NOMO-1 treated with dmso at 0.1 percent for 144 hours (cell line): ENCODE data around the gene CASP5.
A peak's percentile ranks its signal among the peaks of the same experiment; 100 is the strongest.
"Not testable (repeated sequence)": the region's sequence is repeated elsewhere in the genome, so short reads cannot be mapped to it uniquely, and the experiment has no call there.

Experiments
- DNase-seq: peaks from one replicate; lab custom pipeline; 2025; ENCODE audit not compliant: unreplicated experiment; lab: John Stamatoyannopoulos, UW

The CASP5 gene

GRCh38 chr11:105023003-105023402, at the start of gene CASP5:
Gene CASP5, minus strand, starts transcription at chr11:105023168. Its CDS starts 32 bp downstream, at chr11:105023136.
- DNase-seq: no peak

- DNase-seq: not testable (repeated sequence)
These were observed 49.1 kb upstream of the CASP5 start for GRCh38 chr11:105072080-105072479.

GRCh38 chr11:105071089-105071732, 48.2 kb upstream of the CASP5 start:
- no peak for DNase-seq

GRCh38 chr11:105070306-105070705, 47.3 kb upstream of the CASP5 start:
- DNase-seq: no peak

GRCh38 chr11:105069749-105070148, 46.8 kb upstream of the CASP5 start:
- not testable (repeated sequence) for DNase-seq

GRCh38 chr11:105063245-105063941, 40.4 kb upstream of the CASP5 start:
- not testable (repeated sequence) for DNase-seq

GRCh38 chr11:105057432-105057831, 34.5 kb upstream of the CASP5 start:
- no peak for DNase-seq

GRCh38 chr11:105056446-105056845, 33.5 kb upstream of the CASP5 start:
- DNase-seq: no peak

GRCh38 chr11:105054723-105055493, 31.9 kb upstream of the CASP5 start:
- DNase-seq: peak; percentile 64

GRCh38 chr11:105052487-105052886, 29.5 kb upstream of the CASP5 start:
- DNase-seq: no peak

- DNase-seq: no peak
These were observed 28.6 kb upstream of the CASP5 start for GRCh38 chr11:105051559-105051958.

GRCh38 chr11:105049481-105049880, 26.5 kb upstream of the CASP5 start:
- no peak for DNase-seq

- no peak for DNase-seq
These were observed 24.1 kb upstream of the CASP5 start for GRCh38 chr11:105046898-105047579.

- DNase-seq: no peak
These were observed 22.8 kb upstream of the CASP5 start for GRCh38 chr11:105045676-105046296.

GRCh38 chr11:105044557-105045524, 21.9 kb upstream of the CASP5 start, which contains the start of gene CARD16:
Gene CARD16, minus strand, starts transcription at chr11:105045335. Its CDS starts 38 bp downstream, at chr11:105045297.
- peak; percentile 44 for DNase-seq

GRCh38 chr11:105042178-105042577, 19.2 kb upstream of the CASP5 start:
- no peak for DNase-seq

GRCh38 chr11:105040703-105041102, 17.7 kb upstream of the CASP5 start:
- DNase-seq: no peak

GRCh38 chr11:105034813-105035620, 12.0 kb upstream of the CASP5 start, which contains the start of gene CASP1:
Gene CASP1, minus strand, starts transcription at chr11:105035144. Its CDS starts 31 bp downstream, at chr11:105035113.
- peak; percentile 79 for DNase-seq

- not testable (repeated sequence) for DNase-seq
These were observed 11.4 kb upstream of the CASP5 start for GRCh38 chr11:105034388-105034787.
